Stimulated activated CD4-positive, alpha-beta T cell treated with anti-CD3 and anti-CD28 coated beads, Interleukin-1b, Interleukin-23, amount 100 ng/mL, for 1 hour (primary cell): ENCODE data around the gene RANBP1.
A peak's percentile ranks its signal among the peaks of the same experiment; 100 is the strongest.
"Not testable (repeated sequence)": the region's sequence is repeated elsewhere in the genome, so short reads cannot be mapped to it uniquely, and the experiment has no call there.

Source experiments
- DNase-seq, 2 donors: peaks; one replicate each; pipeline ENCODE4 v3.0.0-alpha.2; 2020; ENCODE audit warnings: low read depth in 2 of 2

Gene RANBP1

DNA sequence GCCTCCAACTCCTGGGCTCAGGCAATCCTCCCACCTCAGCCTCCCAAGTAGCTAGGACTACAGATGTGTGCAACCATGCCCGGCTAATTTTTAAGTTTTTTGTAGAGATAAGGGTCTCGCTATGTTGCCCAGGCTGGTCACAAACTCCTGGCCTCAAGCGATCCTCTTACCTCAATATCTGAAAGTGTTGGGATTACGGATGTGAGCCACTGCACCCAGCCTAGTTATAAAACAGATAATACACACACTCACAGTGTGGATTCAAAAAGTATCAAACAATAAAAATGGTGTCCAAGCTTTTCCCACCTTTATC, 35.3 kb downstream of the RANBP1 start:
- DNase-seq: no peak

DNA sequence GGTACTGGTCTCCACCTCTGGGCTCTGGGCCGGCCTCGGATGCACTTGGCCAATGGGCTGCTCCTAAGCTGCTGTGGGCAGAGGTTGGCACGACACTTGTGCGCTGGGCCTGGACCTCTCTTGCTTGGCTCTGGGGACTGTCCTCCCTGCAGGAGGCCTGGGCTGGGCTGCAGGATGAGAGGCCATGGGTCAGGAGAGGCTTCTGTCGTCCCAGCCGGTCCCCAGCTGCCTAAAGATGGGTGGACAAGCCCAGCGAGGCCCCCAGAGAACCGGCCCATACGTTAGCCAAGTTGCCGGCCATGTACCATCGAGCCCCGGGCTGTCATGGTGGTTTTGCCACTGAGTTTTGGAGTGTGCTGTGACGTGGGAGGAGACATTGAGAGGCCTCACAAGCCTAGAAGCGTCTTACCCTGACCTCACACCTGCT, 36.6 kb downstream of the RANBP1 start:
- no peak for DNase-seq

DNA sequence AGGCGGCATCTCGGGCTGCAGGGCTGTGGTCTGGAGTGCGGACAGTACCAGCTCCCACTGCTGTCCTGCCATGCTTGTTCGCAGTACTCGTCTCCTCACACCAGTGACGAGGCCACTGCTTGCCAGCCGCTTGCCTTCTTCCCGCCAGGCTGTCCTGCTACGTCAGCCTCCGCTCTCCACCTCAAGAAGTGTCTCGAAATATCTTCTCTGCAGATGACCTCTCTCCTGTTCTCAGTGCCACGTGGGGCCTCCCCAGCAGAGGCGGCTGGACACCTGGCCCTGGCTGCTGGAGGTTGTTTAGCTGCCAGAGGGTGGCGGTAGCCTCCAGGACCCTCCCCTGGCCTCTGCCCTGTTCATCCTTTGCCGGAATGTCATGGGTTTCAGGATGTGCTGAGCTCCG, 38.0 kb downstream of the RANBP1 start:
- no peak for DNase-seq

DNA sequence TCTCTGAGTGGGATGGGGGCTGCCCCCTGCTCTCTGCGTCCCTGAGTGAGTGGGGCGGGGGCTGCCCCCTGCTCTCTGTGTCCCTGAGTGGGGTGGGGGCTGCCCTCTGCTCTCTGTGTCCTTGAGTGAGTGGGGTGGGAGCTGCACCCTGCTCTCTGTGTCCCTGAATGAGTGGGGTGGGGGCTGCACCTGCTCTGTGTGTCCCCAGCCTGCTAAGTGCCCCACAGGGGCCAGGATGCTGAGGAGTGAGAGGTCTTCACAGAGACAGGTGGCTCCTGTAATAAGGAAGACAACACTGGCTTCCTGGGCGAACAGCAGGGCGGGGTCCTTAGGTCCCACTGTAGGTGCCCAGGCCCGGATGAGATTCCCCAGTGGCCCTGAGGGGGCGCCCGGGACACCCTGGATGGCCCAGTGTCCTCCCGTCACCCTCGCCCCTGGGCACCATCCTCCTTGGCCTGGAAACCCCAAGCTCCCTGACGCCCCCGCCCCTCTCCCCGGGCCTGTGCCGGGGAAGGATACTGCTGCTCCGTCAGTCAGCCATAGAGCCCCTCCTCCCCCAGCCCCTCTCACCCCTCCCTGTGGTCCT, 38.8 kb downstream of the RANBP1 start:
- no peak for DNase-seq

DNA sequence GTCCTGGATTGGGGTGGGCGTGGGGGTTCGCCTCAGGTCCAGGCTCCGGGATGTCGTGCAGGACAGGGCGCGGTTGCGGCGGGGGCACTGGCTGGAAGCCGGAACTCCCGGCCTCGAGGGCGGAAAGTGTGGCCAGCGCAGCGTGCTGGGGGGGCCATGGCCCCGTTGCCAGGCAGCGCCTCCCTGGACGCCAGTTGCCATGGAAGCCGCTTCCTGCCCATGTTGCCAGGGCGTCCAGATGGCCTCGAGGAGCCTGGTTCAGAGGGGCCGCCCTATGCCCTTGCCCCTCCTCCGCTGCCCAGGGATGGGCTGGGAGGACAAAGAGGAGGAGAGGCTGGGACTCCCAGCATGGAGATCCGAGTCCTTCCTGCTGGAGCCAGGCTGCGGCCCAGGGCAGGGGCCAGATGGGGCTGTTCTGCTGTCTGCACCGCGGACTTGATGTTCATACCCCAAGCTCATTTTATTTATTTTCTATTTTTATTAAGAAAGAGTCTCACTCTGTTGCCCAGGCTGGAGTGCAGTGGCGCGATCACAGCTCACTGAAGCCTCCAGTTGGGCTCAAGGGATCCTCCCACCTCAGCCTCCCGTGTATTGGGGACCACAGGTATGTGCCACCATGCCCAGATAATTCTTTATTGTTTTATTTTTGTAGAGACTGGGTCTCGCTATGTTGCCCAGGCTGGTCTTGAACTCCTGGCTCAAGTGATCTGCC, 39.6 kb downstream of the RANBP1 start:
- DNase-seq: no peak

DNA sequence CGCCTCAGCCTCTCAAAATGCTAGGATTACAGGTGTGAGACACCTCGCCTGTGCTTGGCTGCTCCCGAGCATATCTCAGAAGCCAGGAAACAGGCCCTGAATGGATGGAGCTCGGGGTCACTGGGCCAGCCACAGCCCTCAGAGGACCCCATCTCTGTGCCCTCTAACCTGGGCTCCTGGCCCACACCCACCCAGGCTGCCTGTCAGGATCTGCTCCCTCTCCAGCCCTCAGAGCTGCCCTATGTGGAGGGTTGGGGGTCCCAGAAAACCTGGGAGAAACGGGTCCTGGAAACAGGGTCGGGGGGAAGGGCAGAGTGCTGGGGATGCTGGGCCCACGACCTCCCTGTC, 40.1 kb downstream of the RANBP1 start:
- no peak for DNase-seq

DNA sequence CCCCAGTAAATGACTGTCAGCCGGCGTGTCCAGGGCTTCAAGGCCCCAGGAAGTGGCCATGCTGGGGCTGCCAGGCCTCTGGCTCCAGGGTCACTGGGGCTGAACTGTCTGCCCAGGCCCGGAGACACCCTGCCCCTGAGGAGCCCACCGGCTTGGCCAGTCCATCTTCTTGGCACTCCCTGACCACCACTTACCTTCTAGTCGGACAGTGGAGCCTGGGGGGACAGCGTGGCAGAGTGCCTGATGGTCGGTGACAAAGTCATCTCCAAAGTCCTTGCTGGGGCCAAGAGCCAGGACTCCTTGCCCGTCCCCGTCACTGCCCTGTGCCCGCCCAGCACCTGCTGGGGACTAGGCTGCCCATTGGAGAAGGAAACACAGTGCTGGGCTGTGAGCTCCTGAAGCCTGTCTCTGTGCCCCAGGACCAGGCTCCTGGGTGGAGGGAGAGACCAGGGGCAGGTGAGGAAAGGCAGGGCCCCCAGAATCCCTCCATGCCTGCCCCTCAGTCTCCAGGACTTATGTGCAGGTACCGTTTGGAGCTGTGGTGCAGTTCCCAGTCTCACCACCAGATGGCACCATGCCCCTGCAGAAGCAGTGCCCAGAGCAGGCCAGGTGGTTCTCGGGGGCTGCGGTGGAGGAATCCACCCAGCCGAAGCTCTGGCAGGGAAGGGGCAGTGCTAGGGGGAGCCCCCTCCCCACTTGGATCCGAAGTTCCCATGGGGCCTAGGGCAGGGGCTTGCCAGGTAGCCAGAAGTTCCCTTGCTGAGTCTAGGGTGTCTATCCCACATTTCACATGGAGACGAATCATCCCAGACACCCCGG, 40.9 kb downstream of the RANBP1 start:
- peak; percentile 71 to 92 for DNase-seq

DNA sequence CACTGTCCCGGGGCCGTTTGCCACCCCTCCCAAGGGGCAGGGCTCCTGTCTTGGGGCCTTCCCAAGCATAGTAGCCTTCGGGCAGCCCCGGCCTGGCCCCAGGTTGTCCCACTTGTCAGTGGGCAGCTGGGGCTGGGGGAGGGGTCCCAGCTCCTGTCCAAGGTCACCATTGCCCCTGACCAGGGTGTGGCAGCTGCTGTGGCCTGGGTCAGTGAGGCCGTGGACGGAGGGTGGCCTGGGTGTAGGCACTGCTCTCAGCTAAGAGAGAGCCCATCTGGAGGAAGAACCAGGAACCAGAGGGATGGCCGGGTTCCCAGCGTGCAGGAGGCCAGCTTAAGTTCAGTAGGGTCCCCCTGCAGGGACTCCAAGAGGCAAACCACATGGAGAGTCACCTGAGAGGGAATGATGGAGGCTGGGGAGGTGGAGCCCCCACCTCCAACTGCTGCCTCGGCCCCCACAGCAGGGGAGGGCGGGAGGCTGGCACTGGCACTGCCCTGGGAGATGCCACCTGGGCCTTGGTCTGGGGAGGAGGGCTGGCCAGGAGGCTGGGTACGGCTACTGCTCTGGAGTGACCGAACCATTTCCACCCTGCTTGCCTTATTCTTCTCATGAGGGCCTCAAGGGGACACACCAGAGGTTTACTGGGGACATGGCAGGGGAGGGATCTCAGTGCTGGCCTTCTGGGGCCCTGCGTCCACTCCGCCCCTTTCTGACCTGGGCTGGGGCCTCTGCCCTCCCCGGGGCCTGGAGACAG, 41.7 kb downstream of the RANBP1 start:
- DNase-seq: no peak

DNA sequence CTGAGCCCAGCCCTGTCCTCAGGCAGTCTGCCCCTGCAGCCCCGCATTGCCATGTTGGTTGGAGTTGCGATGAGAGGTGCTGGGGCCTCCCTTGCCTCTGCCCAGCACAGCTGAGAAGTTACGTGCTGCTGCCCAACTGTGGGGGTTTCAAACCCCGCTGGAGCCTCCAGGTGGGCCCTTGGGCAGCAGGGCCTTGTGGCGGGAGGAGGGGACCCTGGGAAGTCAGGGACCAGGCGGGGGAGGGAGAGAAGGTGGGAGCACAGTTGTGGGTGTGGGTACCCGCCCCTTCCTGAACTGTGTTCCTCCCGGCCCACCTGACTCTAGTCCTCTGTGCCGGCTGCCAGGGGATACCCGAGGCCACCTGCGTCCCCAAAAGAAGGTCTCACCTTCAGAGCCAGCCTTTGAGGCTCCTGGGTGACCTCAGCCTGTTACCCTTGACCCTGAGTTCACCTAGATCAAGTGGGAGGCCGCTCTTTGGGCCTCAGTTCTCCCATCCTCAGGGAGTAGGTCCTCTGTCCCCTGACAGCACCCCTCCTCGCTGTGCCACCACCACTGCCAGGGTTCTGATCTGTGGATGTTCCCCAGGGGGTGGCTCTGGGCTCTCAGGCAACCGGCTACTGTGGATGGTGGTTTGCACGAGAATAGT, 42.6 kb downstream of the RANBP1 start:
- DNase-seq: no peak

DNA sequence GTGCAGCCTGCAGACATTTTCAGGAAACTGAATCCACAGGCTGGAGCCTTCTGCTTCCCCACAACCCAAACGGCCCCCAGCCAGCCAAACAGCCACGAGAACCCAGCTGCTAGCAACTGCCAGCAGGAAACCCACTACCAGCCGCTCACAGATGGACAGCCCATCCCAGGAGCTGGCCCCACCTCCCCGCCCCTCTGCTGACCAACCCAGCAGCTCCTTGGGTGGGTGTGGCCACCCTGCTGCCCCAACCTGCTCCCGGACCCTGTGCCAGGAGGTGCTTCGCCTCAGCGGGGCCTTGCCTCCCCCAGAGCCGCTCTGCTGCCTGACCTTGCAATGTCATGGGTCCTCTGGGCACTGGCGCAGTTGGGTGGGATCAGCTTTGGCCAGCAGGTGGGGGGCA, 43.2 kb downstream of the RANBP1 start:
- no peak for DNase-seq

DNA sequence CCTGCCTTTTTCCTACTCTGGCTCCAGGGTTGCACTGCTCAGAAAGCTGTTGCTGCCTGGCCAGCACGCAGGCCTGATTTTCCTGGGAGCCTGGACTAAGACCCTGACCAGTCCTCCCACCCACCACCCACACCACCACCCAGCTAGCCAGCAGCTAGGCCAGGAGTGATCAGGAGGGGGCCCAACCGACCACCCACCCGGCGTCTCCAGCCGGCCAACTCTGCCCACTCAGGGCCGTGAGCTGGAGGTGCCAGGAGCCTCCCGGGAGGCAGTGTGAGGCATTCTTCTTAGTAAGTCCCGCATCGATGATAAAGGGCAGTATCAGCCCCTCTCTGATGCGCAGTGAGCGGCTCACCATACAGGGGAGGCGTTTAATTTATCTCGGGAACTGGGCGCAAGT, 43.6 kb downstream of the RANBP1 start:
- not testable (repeated sequence) for DNase-seq

DNA sequence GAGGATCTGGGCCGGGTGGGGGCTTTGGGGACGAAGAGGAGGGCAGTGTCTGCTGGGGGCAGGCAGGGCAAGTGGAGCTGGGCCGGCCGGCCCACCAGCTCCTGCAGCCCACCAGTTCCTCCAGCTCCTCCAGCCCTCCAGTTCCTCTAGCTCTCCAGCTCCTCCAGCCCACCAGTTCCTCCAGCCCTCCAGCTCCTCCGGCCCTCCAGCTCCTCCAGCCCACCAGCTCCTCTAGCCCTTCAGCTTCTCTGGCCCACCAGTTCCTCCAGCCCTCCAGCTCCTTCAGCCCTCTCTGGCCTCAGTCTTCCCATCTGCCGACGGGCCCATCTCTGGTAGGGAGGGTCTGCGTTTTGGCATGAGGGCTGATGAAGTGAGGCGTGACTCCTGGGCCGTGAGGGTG, 44.1 kb downstream of the RANBP1 start:
- DNase-seq: no peak

DNA sequence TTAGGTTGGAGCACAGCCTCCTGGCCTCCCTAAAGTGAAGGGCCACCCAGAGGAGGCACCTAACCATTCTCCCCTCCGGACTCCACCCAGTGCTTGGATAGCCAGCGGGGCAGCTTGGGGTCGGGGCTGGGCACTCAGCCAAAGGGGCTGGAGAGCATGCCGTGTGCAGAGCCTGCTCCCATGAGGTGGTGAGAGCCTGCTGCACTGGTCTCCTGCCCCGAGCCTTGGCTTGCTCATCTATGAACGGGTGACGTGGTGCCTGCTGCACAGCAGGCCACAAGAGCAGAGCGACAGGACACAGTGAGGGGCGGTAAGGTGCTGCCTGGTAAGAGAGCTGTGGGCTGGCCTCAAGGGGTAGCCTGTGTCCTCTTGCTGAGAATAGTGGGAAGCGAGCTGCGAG, 49.0 kb downstream of the RANBP1 start:
- DNase-seq: no peak

DNA sequence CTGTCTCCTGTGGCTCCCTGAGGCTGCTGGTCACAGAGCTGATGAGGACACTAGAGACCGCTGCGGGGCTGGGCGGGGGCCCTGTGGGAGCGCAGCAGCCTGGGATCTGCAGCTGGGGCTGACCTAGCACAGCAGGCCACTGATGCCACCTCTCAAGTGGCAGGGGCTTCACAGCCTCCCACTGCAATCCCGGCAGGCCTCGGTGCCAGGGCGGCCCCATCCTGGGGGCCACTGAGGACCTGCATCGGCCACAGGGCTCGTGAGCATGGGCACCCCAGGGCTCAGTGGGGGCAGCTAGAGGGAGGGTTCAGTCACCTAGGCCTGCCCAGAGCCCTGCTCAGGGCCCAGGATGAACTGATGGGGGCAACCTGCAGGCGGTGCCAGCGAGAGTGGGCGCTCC, 49.5 kb downstream of the RANBP1 start:
- DNase-seq: no peak

DNA sequence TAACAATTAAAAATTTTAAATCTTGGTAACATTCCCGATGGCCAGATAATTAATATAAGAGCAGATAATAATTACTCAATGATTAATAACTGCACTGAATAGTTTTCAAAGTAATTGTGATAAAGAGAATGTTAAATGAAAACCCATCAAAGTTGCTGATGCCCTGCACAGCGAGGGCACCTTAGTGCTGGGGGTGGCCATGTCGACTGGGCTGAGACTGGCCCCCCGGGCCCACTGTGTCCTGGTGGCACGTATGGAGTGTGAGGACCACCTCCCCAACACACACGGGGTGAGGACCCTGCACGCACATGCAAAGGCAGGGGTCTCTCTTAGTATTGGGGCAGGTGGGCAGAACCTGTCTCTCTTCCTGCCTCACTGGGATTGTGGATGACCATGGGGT, 50.0 kb downstream of the RANBP1 start:
- DNase-seq: no peak

DNA sequence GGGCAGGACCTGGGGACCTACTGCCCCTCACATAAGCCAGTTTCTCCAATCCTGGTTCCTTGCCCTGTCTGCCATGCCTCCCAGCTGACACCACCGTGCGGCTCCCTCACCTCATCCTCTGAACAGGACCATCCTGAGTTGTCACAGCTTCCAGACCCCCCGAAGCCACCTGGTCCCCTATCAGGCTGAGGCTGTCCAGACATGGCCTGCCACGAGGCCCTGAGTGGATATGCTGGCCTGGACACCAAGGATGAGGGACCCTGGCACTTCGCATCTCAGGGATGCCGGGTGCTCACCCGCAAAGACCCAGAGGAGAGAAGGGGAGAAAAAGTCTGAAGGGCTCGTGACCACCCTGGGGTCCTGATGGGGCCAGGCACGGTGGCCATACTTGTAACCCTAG, 50.8 kb downstream of the RANBP1 start:
- DNase-seq: no peak

DNA sequence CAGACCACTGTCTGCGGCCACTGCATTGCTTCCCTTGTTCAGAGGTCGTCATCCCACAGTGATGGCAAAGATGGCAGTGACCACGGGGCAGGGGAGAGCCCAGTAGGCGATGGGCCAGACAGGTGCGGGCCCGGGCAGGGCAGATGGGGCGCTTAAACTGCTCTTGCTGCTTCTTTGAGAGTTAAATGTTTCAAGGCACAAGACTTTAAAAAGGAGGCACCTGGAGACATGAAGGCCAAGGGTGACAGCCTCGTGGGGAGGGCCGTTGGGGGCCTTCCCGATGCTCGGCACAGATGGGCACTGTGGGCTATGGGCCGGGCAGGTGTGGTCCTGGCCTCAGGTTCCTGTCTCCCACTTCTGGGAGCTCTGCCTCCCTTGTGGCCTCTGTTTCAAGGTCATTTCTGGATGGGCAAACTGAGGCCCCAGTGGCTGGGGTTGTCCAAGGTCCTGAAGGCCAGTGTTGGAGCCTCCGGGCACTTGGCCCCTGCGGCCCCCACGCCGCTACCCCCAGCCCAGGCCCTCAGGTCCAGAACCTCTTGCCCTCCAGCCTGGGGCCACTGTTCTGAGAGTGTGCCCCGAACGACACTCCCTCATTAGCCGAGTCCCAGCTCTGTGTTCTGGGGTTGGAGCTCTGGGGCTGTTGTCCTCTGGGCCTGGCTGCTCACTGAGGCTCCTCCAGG, 51.9 kb downstream of the RANBP1 start:
- DNase-seq: no peak

DNA sequence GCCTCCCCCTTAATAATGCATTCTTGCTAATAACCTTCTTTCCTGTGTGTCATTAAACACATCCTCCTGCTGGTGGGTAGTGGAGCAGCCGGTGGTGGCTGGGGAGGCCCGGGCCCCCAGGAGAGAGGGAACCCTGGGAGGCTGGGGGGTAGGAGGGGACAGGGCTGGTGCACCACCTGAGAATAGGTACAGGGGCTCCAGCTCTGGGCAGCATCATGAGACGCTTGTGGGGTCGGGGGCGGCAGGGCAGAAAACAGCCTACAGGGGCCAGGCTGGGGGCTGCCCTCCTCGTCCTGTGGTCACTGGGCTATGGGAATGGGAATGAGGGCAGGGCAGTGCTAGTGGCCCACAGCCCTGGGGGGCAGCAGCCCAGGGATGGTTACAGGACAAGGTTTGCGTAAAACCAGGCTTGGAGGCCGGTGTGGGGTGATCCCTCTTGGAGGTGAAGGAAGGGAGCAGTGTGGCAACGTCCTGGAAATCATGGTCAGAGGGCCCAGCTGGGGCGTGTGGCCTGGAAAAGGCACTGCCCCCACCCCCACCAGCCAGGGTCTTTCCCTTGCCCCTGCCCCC, 53.4 kb downstream of the RANBP1 start:
- DNase-seq: no peak

DNA sequence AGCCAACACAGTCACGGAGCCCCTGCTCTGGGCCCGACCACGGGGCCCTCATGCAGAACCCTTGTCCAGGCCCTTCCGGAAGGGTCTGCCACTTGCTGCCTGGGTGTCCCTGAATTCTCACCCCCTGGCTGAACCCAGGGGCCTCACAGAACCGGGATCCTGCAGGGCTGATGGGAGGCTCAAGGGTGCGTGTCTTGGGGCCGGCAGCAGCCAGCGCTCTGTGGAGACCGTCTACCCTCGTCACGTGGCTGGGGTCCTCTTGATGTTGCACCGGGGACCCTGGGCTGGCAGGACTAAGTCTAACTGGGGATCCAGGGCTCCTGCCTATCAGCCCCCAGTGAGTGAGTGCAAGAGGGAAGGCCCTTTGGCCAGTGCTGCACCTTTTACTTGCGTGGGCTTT, 54.3 kb downstream of the RANBP1 start:
- DNase-seq: no peak

DNA sequence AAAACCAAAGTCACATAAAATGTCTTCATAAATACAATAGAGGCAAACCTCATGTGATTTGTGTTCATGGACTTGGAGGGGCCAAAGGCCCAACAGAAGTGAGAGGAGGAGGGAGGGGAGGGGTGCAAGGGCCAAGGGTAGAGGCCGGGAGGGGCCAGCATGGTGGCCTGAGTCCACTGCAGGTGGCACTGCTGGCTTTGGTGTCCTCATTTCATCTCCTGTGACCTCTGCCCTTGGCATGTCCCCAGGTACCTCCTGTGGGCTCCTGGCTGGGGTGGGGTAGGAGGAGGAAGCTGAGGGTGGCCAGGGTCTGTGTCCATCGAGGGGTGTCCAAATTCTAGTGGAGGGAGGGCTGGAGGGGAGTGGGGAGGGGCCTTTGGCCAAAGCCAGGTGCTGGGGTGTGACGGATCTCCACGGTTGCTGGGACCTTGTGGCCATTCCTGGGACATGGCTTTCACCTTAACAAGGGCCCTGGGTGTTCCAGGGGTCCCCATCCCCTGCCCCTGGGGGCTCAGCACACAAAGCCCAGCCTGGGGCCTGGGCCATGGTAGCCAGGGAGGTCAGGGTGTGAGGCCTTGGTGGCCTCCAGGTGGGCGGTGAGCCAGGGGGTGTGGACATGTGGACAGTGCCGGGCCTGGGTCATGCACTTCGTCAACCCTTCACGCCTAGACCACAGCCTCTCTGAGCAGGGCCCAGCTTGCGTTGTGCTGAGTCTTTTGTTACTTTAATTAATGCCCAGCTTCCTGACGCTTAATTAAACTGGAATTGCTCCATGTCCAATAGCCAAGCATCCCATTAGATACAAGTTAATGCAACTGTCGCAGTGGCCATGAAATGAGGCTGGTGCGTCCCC, 55.6 kb downstream of the RANBP1 start:
- no peak for DNase-seq
